Kidney (tissue), 14 donors: Measurements from ENCODE around the gene PRRC2A. TPM values are rescaled to one million over a fixed set of nuclear protein-coding genes. Genes with fewer than 3 reads are reported as not detected.

ENCODE experiments used
- DNase-seq, 5 donors: peaks; one replicate each; pipeline ENCODE4 v3.0.0-alpha.2; 2013 to 2020
- FAIRE-seq: peaks from 2 replicates; lab custom pipeline; 2012; peaks lifted over from hg19 to GRCh38; lab: Jason Lieb, UNC
- H3K27ac ChIP-seq, 2 donors: one replicate each; pipeline ENCODE4 v1.7.0; 2013; ENCODE audit warnings: low read depth in 2 of 2, low read length in 2 of 2, inconsistent platforms in 1 of 2
- H3K27me3 ChIP-seq: one replicate; pipeline ENCODE4 v1.7.1; 2013; ENCODE audit warnings: low read length, inconsistent platforms; ENCODE audit not compliant: control insufficient read depth, insufficient read depth
- H3K36me3 ChIP-seq, 3 donors: one replicate each; pipeline versions ENCODE4 v1.7.0 to v1.7.1; 2013; ENCODE audit warnings: low read length in 3 of 3, control low read depth in 1 of 3, inconsistent platforms in 1 of 3; ENCODE audit not compliant: insufficient read depth in 3 of 3, control insufficient read depth in 2 of 3
- H3K4me1 ChIP-seq, 3 donors: one replicate each; pipeline versions ENCODE4 v1.7.0 to v1.7.1; 2013; ENCODE audit warnings: low read length in 3 of 3, inconsistent platforms in 1 of 3, low read depth in 1 of 3; ENCODE audit not compliant: control insufficient read depth in 2 of 3, insufficient read depth in 2 of 3
- H3K4me3 ChIP-seq, 3 donors: one replicate each; pipeline versions ENCODE4 v1.7.0 to v1.8.1; 2013; ENCODE audit warnings: low read length in 3 of 3, control low read depth in 1 of 3, inconsistent platforms in 1 of 3
- H3K9ac ChIP-seq, 3 donors: one replicate each; pipeline versions ENCODE4 v1.7.0 to v1.7.1; 2013; ENCODE audit warnings: low read length in 3 of 3, control low read depth in 1 of 3, inconsistent platforms in 1 of 3
- H3K9me3 ChIP-seq, 3 donors: one replicate each; pipeline versions ENCODE4 v1.7.0 to v1.7.1; 2013; ENCODE audit warnings: low read length in 3 of 3, control low read depth in 1 of 3, inconsistent platforms in 1 of 3; ENCODE audit not compliant: control insufficient read depth in 2 of 3, insufficient read depth in 1 of 3
- CTCF ChIP-seq: IDR thresholded peaks from 3 replicates; pipeline ENCODE4 v1.5.1; 2012; ENCODE audit warnings: mild to moderate bottlenecking, moderate library complexity, borderline replicate concordance; ENCODE audit not compliant: insufficient read depth; ENCODE audit errors: extremely low read depth
- intact Hi-C: fragments of 100-400 bp; cut with DNase I; formaldehyde crosslinking; loops from one replicate; pipeline ENCODE4 v1.11.1; 2022
- polyA plus RNA-seq: library from polyadenylated mRNA; stranded (reverse); fragments of 350-450 nt; fragmentation: Illumina TruSeq; extraction: RNeasy Lipid Tissue Mini Kit (QIAGEN cat#74804); gene quantifications from one replicate; pipeline ENCODE4 v1.2.3, GENCODE V29; 2014; ENCODE audit warnings: low read depth, low replicate concordance; ENCODE audit not compliant: insufficient read depth
- total RNA-seq: library from RNA; stranded (reverse); fragmentation: NEBNext Ultra II Directional; extraction: Animal tissue kit (Norgen Biotek cat#: 25700); gene quantifications from one replicate; pipeline ENCODE4 v1.2.1, GENCODE V29; 2021
- donor health status: control.
- donor health status: control.
- donor health status: control.
- donor health status: control.
- donor health status: control.
- donor health status: DM: yes; HTN: yes; CAD: no.
- donor health status: Normal renal cell carcinoma (clear cell type).

PRRC2A gene
- total and polyA plus RNA-seq, 2 donors from 2014 or later = 84.6 to 159 TPM

DNA sequence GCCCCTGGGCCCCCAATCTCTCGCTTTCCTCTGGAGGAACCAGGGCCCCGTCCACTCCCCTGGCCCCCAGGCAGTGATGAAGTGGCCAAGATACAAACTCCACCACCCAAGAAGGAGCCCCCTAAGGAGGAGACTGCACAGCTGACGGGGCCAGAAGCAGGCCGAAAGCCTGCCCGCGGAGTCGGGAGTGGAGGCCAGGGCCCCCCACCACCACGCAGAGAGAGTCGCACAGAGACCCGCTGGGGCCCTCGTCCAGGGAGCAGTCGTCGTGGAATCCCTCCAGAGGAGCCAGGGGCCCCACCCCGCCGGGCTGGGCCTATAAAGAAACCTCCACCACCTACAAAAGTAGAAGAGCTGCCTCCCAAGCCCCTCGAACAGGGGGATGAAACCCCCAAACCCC lies 10.7 kb downstream of the PRRC2A start:
- FAIRE-seq = no peak
- TF ChIP-seq CTCF = no peak
- no peak overlapping the region for H3K9ac ChIP-seq

GRCh38 chr6:31631681-31632278 lies 11.3 kb downstream of the PRRC2A start:
- TF ChIP-seq CTCF = no peak
- no peaks in the 10 kb centered on the region for H3K9me3 ChIP-seq
- H3K4me3 ChIP-seq = no peak overlapping the region
- no peak overlapping the region for H3K9ac ChIP-seq
- no peaks in the 10 kb centered on the region for H3K27me3 ChIP-seq
- intact Hi-C loops = no loop called here
- peaks cover 17 to 79% (median 41%) of the 10 kb centered on the region in 3 donors for H3K36me3 ChIP-seq
- peak in 1 of 5 donors; percentile 80 for DNase-seq
- no peaks in the 10 kb centered on the region for H3K4me1 ChIP-seq
- H3K27ac ChIP-seq = no peak overlapping the region
- FAIRE-seq = no peak

More for the DNA sequence above, 10.7 kb downstream of the PRRC2A start:
- no peaks in the 10 kb centered on the region for H3K9me3 ChIP-seq
- H3K27ac ChIP-seq = no peak overlapping the region
- DNase-seq = no peak
- no peak overlapping the region for H3K4me3 ChIP-seq
- H3K36me3 ChIP-seq = peaks cover 20 to 79% (median 39%) of the 10 kb centered on the region in 3 donors
- intact Hi-C loops = no loop called here
- no peaks in the 10 kb centered on the region for H3K4me1 ChIP-seq
- no peaks in the 10 kb centered on the region for H3K27me3 ChIP-seq

DNA sequence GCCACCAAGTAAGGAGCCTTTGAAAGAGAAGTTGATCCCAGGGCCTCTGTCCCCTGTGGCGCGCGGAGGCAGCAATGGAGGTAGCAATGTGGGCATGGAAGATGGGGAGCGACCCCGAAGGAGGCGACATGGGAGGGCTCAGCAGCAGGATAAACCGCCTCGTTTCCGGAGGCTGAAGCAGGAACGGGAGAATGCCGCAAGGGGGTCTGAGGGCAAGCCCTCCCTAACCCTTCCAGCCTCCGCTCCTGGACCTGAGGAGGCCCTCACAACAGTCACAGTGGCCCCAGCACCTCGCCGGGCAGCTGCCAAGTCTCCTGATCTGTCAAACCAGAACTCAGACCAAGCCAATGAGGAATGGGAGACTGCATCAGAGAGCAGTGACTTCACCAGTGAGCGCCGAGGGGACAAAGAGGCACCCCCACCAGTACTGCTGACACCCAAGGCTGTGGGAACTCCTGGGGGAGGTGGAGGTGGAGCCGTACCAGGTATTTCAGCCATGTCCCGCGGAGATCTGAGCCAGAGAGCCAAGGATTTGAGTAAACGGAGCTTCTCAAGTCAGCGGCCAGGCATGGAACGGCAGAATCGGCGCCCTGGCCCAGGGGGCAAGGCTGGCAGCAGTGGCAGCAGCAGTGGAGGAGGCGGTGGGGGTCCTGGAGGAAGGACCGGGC lies 11.9 kb downstream of the PRRC2A start:
- H3K27me3 ChIP-seq = no peaks in the 10 kb centered on the region
- H3K4me3 ChIP-seq = no peak overlapping the region
- no peak overlapping the region for H3K9ac ChIP-seq
- DNase-seq (no peak), FAIRE-seq (no peak)
- no peaks in the 10 kb centered on the region for H3K9me3 ChIP-seq
- H3K4me1 ChIP-seq = no peaks in the 10 kb centered on the region
- H3K36me3 ChIP-seq = peaks cover 15 to 78% (median 41%) of the 10 kb centered on the region in 3 donors
- H3K27ac ChIP-seq = no peak overlapping the region
- no peak for TF ChIP-seq CTCF
- intact Hi-C loops = no loop called here
